HUDEP-2 (cell line): Measurements from ENCODE around the gene RABGAP1L.
"Not testable (repeated sequence)": the region's sequence is repeated elsewhere in the genome, so short reads cannot be mapped to it uniquely, and the experiment has no call there.

Source experiments
- DNase-seq, 76 experiments: peaks; one replicate each; lab custom pipeline; 2025; ENCODE audit not compliant: unreplicated experiment in 76 of 76; lab: John Stamatoyannopoulos, UW

Gene RABGAP1L

DNA sequence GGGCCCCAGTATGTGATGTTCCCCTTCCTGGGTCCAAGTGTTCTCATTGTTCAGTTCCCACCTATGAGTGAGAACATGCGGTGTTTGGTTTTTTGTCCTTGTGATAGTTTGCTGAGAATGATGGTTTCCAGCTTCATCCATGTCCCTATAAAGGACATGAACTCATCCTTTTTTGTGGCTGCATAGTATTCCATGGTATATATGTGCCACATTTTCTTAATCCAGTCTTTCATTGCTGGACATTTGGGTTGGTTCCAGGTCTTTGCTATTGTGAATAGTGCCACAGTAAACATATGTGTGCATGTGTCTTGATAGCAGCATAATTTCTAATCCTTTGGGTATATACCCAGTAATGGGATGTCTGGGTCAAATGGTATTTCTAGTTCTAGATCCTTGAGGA lies 736.3 kb downstream of the RABGAP1L start:
- DNase-seq = not testable (repeated sequence)

DNA sequence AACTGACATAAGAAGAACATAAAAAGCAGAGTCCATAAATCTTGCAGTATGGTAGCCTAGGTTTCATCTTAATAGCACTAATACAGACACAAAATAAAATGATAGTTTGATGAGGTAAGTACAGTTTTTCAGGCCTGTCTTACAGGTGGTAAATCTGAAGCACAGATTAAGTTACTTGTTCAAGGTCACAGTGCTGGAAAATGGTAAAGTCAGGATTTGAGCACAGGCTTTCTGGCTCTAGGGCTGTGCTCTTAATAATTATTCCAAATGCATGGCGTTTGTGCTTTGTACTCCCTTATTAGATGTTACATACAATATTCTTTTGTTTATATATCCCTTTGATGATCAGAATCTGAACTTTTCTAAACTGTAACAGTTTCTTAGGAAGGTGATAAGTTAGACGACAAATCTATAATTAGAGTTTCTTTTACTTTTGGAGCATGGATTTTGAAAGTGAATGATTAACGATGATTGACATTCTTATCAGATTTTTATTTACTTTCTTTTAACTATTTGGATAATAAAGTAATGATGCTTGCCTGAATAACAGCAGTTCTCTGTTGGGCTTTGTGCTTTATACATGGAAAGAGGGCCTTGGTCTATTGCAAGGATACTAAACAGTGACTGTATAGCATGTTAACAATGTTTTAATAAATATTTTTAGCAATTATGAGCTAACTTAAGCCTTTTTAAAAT lies 738.9 kb downstream of the RABGAP1L start:
- DNase-seq = no peak

DNA sequence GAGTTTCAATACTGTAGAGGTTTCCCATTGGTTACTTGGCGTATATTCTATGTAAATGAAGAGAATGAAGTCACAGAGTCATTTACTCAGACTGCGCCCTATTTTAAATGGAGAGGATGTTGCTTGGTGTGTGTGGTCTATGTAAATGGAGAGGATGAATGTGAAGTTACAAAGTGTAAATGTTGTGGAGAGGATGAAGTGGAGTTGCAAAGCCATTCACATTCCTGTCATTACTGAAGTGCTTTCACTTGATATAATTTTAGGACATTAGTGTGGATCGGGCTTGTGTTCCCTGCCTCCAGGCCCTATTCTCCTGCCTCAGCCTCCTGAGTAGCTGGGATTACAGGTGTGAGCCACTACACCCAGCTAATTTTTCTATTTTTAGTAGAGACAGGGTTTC lies 741.0 kb downstream of the RABGAP1L start:
- no peak for DNase-seq

DNA sequence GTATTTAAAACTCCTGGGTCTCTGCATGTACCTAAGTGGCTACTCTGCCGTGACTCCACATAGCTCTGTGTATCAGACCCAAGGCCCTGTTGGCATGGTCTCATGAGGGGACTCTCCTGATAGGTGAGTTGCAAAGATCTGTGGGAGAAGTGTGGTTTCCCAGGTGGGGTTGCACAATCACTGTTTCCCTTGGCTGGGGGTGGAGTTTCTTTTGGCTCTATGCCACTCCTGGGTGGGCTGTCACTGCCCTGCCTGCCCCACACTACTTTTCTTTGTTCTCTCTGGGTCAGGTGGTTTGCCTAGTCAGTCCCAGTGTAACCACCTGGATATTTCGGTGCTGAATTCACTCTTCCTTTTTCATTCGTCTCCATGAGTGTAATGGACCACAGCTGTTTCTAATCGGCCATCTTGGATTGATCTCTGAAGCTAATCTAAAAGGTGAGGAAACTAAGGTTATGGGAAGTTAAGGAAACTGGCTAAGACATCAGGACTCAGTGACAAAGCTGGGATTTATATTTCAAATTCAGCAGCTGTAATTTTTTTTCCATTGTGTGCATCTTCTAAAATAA lies 743.3 kb downstream of the RABGAP1L start:
- no peak for DNase-seq

DNA sequence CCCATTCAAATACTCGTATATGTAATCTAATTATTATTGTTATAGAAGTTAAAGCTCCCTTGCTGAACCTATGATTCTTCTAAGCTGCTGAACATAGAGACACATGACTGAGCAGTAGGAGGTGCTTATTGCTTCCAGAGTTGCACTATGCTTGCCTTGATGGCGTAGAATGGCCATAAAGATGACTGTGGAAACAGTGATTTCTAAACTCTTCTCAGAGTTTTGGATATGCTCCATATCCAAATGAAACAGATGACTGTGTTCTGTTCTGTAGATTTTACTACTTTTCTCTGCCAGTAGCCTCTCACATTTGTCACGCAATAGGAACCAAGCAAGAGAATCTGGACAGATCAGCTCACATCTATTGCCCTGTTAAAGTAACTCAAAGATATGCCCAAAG lies 752.3 kb downstream of the RABGAP1L start:
- no peak for DNase-seq

DNA sequence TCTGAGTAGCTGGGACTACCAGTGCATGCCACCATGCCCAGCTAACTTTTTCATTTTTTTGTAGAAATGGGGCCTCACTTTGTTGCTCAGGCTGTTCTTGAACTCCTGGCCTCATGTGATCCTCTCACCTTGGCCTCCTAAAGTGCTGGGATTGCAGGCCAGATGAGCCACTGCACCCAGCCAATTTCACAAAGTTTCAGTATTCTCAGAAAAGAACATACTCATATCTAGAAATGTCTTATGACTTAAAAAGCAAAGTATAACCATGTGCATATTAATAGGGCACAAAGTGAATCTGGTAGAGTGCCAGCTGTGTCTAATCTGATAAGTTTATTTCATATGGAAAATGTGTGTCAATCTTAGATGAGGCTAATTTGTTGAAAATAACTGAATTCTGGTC lies 752.9 kb downstream of the RABGAP1L start:
- peak in 22 of 76 experiments; percentile 3 to 62 (median 20) for DNase-seq

DNA sequence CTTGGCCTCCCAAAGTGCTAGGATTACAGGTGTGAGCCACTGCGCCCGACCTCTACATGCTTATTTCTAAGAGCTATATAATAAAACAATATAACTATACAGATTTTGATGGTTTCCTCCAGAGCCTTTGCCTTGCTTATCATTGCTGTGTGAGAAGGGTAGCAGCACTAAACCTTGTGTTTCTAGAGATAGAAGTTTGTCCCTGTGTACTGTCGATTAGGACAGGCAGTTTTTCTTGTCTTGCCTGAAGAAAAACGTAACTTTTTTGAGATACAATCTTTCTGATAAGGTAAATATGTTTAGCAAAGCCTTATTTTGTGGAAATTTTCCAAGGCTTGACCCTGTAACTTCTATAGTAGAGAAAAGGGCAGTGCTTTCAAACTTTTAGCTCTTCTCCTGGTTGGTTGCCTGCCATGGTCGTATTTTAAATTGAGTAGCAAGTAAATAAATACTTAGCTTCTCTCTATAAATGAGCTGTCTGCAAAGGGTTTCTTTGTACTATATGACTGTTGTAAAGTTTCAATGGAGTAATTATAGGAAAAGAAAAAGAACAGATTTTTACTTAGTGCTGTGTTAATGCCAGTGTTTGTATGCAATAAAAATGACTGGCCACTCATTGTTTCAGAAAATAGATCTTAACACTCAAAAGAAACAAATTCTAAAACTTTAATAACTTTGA lies 754.0 kb downstream of the RABGAP1L start:
- peak in 26 of 76 experiments; percentile 7 to 73 (median 38) for DNase-seq

DNA sequence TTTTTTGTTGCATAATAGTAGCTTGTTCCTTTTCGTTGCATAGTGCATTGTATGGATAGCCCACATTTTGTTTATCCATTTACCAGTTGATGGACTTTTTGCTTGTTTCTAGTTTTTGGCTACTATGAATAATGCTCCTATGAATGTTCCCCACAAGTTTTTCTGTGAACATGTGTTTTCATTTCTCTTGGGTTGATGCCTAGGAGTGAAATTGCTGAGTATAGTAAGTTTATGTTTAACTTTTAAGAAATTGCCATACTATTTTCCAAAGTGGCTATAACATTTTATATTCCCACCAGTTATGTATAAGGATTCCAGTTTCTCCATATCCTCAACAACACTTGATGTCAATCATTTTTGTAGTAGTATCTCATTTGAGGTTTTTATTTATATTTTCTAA lies 755.7 kb downstream of the RABGAP1L start:
- no peak for DNase-seq

DNA sequence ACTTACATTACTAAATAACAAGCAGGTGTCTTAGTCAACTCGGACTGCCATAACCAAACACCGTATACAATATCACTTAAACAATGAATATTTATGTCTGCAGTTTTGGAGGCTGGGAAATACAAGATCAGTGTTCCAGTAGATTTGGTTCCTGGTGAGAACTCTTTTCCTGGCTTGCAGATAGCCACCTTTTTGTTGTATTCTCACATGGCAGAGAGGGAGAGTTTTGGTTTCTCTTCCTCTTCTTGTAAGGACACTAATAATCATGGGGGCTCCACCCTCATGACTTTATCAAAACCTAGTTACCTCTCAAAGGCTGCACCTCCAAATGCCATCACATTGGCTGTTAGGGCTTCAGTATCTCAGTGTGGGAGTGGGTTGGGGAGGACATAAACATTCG lies 757.5 kb downstream of the RABGAP1L start:
- no peak for DNase-seq

DNA sequence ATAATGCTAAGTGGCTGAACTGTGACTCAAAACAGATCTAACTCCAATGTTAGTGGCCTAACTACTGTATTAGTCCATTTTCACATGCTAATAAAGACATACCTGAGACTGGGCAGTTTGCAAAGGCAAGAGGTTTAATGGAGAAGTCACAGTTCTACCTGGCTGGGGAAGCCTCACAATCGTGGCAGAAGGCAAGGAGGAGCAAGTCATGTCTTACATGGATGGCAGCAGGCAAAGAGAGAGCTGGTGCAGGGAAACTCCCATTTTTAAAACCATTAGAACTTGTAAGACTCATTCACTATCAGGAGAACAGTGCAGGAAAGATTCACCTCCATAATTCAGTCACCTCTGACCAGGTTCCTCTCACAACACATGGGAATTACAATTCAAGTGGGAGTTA lies 760.8 kb downstream of the RABGAP1L start:
- DNase-seq = no peak

DNA sequence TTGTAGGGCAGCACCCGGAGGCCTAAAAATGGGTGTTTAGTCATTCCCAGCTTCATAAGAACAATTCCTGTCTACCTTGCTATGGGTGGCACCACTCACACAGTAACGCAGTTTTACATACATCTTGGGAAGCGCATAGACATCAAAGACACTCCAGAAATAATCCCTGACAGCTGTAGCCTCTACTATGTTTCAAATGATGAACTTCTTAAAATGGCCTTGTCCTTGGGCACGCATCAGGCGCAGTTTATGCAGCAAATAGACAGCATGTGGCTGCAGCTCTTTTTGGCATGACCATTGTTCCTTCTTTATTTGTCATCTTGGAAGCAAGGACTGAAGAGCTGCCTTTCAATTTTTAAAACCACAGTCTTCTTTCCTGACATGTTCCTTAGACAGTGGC lies 762.8 kb downstream of the RABGAP1L start:
- no peak for DNase-seq

DNA sequence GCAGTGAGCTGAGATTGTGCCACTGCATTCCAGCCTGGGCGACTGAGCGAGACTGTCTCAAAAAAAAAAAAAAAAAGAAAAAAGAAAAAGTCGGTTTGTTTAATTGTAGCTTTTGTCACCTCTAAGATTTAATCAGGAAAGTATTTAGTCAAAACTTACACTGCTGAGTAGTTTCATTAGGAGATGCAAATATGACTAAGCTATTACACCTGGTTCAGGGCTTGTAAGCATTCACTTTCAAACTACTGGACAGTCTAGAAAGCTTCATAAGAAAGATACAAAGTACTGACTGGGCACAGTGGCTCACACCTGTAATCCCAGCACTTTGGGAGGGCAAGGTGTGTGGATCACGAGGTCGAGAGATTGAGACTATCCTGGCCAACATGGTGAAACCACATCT lies 764.5 kb downstream of the RABGAP1L start:
- no peak for DNase-seq

DNA sequence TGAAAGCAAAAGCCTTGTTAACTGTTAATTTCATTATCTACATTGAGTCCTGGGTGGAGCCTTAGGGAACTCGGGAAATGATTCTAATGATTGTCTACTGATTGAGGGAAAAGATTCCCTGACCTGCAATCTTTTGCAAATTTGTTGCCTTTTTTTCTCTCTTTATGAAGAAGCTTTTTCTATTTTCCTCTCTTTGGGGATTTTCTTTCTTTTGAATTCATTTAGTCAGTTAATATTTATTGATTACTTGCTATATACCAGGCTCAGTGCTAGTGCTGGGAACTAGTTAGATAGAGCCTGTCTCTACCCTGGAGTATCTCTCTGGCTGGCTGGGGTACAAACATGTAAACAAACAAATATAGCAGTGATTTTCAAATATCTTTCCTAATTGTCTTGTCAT lies 769.2 kb downstream of the RABGAP1L start:
- DNase-seq = no peak

DNA sequence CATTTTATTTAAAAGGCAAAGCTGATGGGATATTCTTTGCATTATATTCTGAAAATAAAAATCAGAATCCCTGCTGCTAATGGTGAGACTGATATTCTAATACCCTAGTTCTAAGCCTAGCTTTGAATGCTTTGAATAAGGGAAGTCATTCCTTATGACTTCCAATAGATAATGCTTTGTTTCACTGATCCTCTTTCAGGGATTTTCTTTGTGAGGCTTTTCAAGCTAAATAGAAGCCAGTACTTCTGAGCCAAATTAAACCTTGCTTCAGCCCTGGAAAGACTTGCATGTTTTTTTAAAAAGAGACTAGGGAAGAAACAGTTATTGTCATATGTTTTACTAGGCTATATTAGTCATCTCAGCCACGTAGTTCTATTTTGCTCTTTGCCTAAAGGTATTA lies 771.9 kb downstream of the RABGAP1L start:
- DNase-seq = no peak

DNA sequence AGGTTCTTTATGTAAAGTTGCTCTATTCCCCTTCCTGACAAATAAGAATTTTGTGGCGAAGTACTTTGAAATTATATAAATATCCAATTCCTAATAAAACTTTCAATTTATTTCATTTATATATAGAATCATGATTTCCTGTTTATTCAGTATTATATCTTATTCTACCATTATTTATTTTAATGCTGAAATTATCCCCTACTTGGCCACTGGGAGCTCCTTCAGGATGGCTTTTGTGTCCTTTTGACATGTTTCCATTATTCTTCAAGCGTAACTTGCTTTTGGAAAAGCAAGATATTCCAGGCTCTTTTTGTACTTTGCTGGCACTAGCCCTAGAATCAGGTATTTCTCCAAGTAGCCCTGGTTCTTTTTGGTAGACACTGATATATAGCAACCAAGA lies 773.3 kb downstream of the RABGAP1L start:
- DNase-seq = no peak

DNA sequence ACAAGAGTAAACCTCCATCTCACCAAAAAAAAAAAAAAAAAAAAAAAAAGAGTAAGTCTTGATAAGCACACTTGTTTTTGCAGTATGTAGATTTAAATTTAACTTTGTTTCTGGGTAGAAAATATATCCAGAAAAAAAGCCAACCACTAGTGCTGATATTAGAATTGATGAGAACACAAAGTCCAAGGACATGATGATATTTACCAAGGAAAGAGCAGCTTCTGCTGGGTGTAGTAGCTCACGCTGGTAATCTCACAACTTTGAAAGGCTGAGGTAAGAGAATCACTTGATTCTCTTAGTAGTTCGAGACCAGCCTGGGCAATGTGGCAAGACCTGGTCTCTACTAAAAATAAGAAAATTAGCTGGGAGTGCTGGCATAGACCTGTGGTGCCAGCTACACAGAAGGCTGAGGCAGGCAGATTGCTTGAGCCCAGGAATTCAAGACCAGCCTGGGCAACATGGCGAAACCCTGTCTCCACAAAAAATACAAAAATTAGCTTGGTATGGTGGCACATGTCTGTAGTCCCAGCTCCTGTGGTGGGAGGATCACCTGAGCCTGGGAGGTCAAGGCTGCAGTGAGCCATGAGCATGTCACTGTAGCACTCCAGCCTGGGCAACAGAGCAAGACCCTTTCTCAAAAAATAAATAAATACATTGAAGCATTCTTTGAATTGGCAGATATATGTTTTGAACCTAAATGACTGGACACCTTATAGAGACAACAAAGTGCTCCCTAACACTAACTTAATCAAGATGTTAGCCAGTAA lies 776.8 kb downstream of the RABGAP1L start:
- no peak for DNase-seq

DNA sequence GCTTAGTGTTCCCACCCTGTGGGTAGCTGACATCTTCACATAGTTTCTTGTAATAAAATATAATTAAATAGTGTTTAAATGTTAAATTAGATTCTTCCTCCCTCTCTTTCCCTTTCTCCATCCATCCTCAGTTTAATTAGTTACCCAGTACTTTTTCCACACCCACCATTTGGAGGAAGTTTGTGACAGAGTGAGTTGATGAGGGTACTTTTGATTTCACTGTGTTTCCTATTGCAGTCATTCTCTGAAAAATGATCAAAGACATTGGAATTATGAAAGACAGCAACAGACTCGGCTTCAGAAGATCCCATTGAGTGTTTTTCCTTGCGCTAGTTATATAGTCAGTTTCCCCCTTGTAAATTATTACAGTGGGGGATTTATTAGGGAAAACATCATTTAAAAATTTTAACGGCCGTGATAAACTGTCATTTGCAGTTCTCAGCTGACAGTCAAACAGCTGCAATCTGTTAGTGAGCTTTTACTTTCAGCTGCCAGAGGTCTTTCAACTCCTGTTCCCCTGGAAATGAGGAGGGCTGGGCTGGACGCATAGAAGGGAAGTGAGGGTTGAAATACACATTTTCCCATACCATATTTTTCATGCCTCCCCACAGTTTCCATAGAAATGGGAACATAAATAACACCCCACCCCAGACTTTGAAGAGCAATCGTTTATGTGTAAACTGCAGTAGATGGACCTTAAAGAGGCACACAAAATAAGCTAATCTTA lies 779.1 kb downstream of the RABGAP1L start:
- no peak for DNase-seq

DNA sequence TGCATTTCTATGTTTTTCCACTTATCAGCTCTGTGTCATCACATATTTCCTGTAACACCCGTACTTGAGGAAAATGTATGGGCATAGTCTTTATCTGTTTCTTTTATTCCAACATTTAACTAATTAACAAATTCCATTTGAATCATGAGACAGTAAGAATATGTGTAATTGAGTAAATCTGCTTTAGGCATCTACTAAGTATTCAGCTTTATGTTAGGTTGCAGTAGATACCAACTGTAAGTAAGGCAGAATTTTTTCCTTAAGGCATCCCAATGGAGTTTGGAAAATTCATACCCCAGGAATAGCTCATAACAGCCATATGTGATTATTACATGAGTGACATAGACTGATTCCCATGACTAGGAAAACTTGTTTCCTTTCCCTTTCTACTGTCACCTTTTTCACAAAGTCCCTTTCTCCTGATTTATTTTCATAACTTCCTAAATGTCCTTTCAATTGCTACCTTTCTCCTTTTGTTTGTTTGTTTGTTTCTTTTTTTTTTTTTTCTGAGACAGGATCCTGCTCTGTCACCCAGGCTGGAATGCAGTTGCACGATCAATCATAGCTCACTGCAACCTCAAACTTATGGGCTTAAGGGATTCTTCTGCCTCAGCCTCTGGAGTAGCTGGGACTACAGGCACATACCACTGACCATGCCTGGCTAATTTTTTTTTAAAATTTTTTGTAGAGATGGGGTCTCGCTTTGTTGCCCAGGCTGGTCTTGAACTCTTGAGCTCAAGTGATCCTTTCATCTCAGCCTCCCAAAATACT lies 780.6 kb downstream of the RABGAP1L start:
- no peak for DNase-seq

DNA sequence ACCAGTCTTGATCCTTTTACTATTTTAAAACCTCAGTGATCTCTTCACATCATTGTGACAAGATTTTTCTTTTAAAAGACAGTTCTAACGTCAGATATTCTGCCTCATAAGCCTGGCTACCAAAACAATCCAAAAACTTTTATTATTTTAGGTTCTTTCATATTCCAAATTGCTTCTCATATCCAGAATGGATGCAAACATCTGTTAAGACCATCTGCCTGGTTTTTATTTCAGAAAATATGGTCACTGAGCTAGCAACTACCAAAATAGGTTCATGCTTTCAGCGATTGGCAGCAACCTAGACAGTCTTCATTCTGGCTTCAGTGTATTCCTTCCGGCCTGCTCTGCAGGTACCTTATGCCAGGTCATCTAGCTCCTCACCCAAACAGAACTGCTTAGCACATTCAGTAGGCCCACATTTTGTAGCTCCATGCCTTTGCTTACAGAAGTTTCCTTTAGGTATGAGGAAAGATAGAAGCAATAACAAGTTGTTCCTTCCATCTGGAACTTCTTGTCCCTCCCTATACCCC lies 781.4 kb downstream of the RABGAP1L start:
- no peak for DNase-seq
